ENCODE measurements around the gene DKK3. TPM values are rescaled to one million over a fixed set of nuclear protein-coding genes. Genes with fewer than 3 reads are reported as not detected.

Gene DKK3
- total and polyA plus RNA-seq, 2 experiments from 2014 or later = 16.8 to 31.1 TPM

- Histone ChIP-seq H3K4me1 (ENCODE audit: insufficient read depth) (peaks cover 22% of the 10 kb centered on the region), H3K9me2 (ENCODE audit: insufficient read depth) (peaks cover 5% of the 10 kb centered on the region), H3K36me3 (ENCODE audit: insufficient read depth) (no peaks in the 10 kb centered on the region), H3K4me2 (peak overlapping the region; percentile 89), H4K20me1 (replicated peaks; ENCODE audit: insufficient read depth) (peaks cover 9% of the 10 kb centered on the region; the same call in 1 of the 2 replicates), H2AFZ (peak overlapping the region; percentile 97), H3K4me3 (peak overlapping the region; percentile 87), H3K79me2 (replicated peaks; ENCODE audit: insufficient read depth) (peaks cover 3% of the 10 kb centered on the region; the same call in 1 of the 2 replicates), H3K27me3 (ENCODE audit: insufficient read depth) (peaks cover 21% of the 10 kb centered on the region), H3K27ac (ENCODE audit: low read depth) (no peak overlapping the region), H3F3A (replicated peaks; ENCODE audit: low read depth) (no peaks in the 10 kb centered on the region)
- Mint-ChIP-seq H3K27me3 (ENCODE audit: insufficient read depth, low read depth, poor library complexity) (peaks cover 19% of the 10 kb centered on the region), H3K9me3 (no peaks in the 10 kb centered on the region; the same call in 2 of the 3 replicates), H3K27ac (no peak overlapping the region; the same call in 1 of the 2 replicates), H3K4me3 (peak overlapping the region; percentile 85), H3K36me3 (ENCODE audit: low read depth) (no peaks in the 10 kb centered on the region), H3K4me1 (peaks cover 18% of the 10 kb centered on the region)
- DNase-seq (ENCODE audit: low spot score) (peak; percentile 56), ATAC-seq (peak; percentile 12)
- TF ChIP-seq, protein P1, sequence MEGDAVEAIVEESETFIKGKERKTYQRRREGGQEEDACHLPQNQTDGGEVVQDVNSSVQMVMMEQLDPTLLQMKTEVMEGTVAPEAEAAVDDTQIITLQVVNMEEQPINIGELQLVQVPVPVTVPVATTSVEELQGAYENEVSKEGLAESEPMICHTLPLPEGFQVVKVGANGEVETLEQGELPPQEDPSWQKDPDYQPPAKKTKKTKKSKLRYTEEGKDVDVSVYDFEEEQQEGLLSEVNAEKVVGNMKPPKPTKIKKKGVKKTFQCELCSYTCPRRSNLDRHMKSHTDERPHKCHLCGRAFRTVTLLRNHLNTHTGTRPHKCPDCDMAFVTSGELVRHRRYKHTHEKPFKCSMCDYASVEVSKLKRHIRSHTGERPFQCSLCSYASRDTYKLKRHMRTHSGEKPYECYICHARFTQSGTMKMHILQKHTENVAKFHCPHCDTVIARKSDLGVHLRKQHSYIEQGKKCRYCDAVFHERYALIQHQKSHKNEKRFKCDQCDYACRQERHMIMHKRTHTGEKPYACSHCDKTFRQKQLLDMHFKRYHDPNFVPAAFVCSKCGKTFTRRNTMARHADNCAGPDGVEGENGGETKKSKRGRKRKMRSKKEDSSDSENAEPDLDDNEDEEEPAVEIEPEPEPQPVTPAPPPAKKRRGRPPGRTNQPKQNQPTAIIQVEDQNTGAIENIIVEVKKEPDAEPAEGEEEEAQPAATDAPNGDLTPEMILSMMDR (conservative IDR thresholded peaks at IDR 0.05; ENCODE audit: low read depth in 2 of 2) = no peak
- TF ChIP-seq ETS1 (IDR thresholded peaks at IDR 0.05) (no peak), ZNF114 (CRISPR knock-in tag; IDR thresholded peaks at IDR 0.05) (no peak)
Observed at GRCh38 chr11:12009617-12010321, 1.3 kb upstream of the DKK3 start.

- peak overlapping the region; percentile 59; the same call in 1 of the 2 replicates for H3K27ac ChIP-seq (ENCODE audit: low read depth)
- H3K4me1 ChIP-seq (ENCODE audit: insufficient read depth) = peaks cover 21% of the 10 kb centered on the region
- H3K4me3 ChIP-seq = peak overlapping the region; percentile 87
- H3K9me2 ChIP-seq (ENCODE audit: insufficient read depth) = peaks cover 3% of the 10 kb centered on the region; the same call in 1 of the 2 replicates
- peak overlapping the region; percentile 89 for H3K4me3 Mint-ChIP-seq
- no peaks in the 10 kb centered on the region for H3F3A ChIP-seq (replicated peaks; ENCODE audit: low read depth)
- no peaks in the 10 kb centered on the region; the same call in 2 of the 3 replicates for H3K9me3 Mint-ChIP-seq
- H3K79me2 ChIP-seq (replicated peaks; ENCODE audit: insufficient read depth) = peaks cover 3% of the 10 kb centered on the region; the same call in 1 of the 2 replicates
- H3K27me3 ChIP-seq (ENCODE audit: insufficient read depth) = peaks cover 21% of the 10 kb centered on the region
- TF ChIP-seq STAT1 (IDR thresholded peaks at IDR 0.05; ENCODE audit: unreplicated experiment) = no peak
- TF ChIP-seq POLR2AphosphoS5 (IDR thresholded peaks at IDR 0.05; ENCODE audit: low read depth) = peak; percentile 87
- no peaks in the 10 kb centered on the region for H3K36me3 Mint-ChIP-seq (ENCODE audit: low read depth)
- peak overlapping the region; percentile 97 for H2AFZ ChIP-seq
- H3K27ac Mint-ChIP-seq = peak overlapping the region; percentile 85
- peaks cover 12% of the 10 kb centered on the region for H4K20me1 ChIP-seq (replicated peaks; ENCODE audit: insufficient read depth)
- H3K36me3 ChIP-seq (ENCODE audit: insufficient read depth) = no peaks in the 10 kb centered on the region
- peaks cover 18% of the 10 kb centered on the region for H3K4me1 Mint-ChIP-seq
- peak overlapping the region; percentile 94 for H3K4me2 ChIP-seq
- H3K27me3 Mint-ChIP-seq (ENCODE audit: insufficient read depth, low read depth, poor library complexity) = peaks cover 19% of the 10 kb centered on the region
- ATAC-seq (peak; percentile 74), DNase-seq (ENCODE audit: low spot score) (peak; percentile 88)
Observed at GRCh38 chr11:12008790-12009616, 577 bp upstream of the DKK3 start.
